Subcutaneous adipose tissue (tissue), 4 donors: ENCODE results near the gene DMBX1. TPM values are rescaled to one million over a fixed set of nuclear protein-coding genes. Genes with fewer than 3 reads are reported as not detected.

Experiments used
- total RNA-seq, 4 donors: library from RNA; depleted of rRNA; stranded (reverse); fragments of >200 nt; gene quantifications; one replicate each; pipeline ENCODE4 v1.1.0, GENCODE V29; 2016
- TF ChIP-seq, protein P1 (sequence below): fragments of 450-650 bp; IDR thresholded peaks from one replicate; pipeline ENCODE4 v1.5.1; 2016; ENCODE audit warnings: low read depth, mild to moderate bottlenecking, control low read depth, antibody characterized with exemption, moderate library complexity

DMBX1 gene
- total RNA-seq, 4 donors from 2014 or later: not detected

DNA sequence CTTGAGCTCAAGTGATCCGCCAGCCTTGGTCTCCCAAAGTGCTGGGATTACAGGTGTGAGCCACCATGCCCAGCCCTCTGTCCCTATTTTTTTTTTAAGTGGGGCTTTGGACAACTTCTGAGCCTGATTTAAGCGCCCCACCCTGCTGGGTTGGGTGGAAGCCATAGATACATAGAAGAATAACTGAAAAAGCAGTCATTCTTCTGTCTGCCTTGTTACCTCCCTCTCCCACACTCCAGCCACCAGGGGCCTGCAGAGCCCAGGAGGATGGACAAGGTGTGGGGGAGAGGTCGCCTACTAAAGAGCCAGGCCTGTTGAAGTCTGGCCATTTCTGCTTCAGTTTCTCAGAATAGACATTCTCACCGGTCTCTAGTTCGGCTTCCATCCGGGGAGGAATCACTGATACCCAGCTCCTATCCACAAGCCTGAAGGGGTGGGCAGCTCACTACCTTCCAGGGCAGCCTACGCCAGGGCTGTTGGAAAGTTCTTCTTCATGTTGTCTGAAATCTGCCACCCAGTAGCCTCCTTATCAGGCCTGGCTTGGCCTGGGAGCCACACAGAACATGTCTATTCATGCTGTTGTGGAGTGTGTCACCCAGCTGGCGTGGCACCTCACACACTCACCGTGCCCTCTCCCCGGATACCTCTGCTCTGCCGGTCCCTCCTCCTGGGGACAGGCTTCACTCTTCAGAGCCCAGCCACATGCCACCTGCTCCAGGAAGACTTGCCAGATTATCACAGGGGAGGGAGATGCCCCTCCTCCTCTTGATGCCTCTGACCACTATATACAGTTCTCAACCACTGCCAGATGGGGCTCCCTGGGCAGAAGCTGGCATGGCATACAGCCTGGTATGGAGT, 34.1 kb downstream of the DMBX1 start:
- TF ChIP-seq, protein P1, sequence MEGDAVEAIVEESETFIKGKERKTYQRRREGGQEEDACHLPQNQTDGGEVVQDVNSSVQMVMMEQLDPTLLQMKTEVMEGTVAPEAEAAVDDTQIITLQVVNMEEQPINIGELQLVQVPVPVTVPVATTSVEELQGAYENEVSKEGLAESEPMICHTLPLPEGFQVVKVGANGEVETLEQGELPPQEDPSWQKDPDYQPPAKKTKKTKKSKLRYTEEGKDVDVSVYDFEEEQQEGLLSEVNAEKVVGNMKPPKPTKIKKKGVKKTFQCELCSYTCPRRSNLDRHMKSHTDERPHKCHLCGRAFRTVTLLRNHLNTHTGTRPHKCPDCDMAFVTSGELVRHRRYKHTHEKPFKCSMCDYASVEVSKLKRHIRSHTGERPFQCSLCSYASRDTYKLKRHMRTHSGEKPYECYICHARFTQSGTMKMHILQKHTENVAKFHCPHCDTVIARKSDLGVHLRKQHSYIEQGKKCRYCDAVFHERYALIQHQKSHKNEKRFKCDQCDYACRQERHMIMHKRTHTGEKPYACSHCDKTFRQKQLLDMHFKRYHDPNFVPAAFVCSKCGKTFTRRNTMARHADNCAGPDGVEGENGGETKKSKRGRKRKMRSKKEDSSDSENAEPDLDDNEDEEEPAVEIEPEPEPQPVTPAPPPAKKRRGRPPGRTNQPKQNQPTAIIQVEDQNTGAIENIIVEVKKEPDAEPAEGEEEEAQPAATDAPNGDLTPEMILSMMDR: no peak

DNA sequence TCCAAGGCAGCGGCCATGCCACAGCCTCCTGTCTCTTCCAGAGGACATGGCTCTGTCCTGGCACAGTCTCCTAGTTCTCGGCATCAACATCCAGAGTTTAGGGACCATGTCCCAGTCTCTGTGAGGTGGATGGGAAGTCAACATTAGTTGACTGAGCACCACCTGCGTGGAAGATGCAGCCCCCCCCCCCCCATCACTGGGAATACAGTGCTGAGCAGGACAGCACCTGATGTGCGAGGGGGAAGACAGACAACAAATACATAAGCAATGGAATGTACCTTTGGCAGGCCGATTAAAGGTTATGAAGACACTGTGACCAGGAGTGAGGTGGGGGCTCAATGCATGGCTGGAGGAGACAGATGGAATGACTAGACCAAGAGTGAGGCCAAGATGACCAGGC, 35.2 kb downstream of the DMBX1 start:
- TF ChIP-seq, protein P1: no peak

DNA sequence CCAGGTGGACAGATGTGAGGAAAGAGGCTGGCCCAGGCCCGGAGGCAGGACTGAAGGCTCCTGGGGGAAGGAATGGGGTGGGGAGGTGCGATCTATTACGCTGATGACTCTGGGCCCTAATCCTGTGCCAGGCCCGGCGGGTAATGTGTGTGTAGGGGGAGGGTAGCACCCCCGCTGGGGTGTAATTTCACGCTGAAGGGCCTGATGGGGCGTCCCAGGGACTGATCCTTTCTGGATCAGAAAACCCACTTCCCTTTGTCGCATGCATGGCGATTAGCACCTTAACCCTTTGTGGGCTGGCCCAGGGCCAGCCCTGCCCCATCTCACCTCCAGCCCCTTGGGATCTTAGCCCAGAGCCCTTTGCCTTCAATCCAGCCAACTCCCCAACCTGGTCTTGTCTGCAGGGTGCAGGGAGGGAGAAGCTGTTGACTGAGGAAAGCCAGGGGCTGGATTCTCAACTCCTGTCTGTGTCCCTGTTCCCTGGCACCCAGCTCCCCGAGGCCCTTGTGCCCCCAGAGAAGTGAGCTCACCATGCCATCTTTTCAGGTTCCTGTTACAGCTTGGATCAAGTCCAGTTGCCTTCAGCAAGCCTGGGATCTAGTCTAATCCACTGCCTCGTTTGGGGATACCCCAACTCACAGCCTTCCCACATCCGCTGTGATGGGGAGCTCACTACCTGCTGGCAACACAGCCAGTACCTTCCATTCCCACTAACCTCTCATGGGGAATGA, 35.8 kb downstream of the DMBX1 start:
- TF ChIP-seq, protein P1: no peak

DNA sequence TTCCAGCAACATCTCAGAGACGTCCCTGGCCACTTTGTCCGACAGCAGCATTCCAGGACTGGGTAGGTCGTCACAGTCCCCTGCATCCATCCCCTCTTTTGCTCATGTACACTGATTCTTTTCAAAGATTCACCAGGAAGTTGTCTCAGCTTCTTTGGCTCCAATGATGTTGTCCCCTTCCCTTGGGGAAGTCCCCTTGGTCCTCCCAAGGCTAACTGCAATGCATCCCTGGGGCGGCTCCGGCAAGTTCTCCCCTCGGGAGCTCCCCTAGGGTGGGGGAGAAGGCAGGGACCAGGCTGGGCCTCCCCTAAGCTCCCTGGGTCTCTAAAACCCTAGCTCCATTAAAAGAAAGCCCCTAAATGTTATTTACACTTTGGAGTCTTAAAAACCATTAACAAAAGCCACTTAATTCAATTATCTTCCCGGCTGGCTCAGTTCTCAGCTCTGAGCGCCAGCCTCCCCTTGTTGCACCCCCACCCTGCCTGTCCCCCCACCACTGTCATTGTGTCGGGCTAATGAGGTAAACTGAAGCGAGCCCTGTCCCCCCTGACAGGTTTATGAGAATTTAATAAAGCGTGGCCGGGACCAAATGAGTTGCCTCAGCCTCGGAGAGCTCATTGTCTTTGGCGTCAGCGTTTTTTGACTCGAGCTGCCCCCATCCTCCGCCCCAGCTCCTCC, 36.5 kb downstream of the DMBX1 start:
- TF ChIP-seq, protein P1: no peak

DNA sequence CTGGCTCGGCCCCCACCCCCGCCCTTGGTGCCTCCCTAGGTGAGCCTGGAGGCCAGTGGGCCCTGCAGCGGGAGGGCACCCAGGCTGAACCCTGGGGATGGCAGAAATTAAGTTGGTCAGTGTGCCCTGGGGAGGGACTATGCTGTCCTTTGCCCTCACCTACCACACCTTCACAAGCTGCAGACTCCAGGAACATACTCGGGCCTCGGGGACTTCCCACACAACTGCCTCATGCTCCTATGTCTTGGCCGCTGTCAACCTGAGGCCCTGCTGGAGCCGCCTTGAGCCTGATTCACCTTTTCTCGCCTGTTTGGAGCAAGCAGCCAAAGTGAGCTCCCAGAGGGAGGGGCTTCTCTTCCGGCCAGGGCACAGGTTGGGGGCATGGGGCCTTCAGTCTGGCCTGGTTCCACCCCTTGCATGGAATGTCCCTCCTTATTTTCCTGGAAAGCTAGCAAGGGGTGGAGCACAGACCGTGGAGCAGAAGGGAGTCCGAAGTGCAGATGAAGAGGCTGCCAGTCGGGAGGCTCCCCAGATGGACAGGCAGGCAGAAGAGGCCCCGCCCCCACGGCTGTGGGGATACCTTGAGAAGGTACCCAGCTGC, 37.2 kb downstream of the DMBX1 start:
- TF ChIP-seq, protein P1: no peak

DNA sequence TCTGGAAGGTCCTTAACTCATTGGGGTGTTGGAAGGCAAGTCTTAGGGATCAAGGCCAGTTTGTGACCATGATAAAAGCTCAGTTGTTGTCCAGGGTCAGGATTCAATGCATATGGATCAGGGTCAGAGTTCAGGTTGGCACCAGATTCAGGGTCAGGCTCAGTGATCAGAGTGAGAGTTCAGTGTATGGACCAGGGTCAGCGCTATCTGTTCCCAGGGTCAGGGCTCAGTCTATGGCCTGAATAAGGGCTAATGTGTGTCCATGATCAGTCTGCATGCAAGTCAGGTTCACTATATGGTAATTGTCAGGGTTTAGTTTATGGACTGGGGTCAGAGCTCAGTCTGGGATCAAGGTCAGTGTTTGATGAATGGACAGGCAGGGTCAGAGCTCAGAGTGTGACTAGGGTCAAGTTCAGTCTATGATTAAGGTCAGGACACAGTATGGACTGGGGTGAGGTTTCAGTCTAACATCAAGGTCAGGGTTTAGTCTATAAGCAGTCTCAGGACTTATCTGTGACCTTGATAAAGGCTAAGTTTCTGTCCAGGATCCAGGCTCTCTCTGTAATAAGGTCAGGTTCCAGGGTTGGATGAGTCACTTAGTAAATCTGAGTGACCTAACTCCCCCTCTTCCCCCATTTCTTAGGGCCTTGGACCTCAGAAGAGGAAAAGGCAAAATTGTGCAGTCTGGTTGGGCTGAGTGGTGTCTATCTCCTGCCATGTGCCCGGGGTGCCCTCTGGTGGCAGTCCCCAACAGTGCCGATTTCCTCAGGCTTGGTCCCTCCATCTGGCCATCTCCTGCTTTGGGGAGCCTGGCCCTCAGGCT, 38.0 kb downstream of the DMBX1 start:
- TF ChIP-seq, protein P1: no peak
